HepG2 (cell line): ENCODE data around the gene RRAGB. TPM values are rescaled to one million over a fixed set of nuclear protein-coding genes. Genes with fewer than 3 reads are reported as not detected.
A peak's percentile ranks its signal among the peaks of the same experiment; 100 is the strongest.

Experiments
- ATF1 ChIP-seq: IDR thresholded peaks from 2 replicates; pipeline ENCODE4 v1.6.1; 2016; ENCODE audit warnings: mild to moderate bottlenecking, control low read depth
- HOXA5 ChIP-seq: sonication (generic); formaldehyde crosslinking; IDR thresholded peaks from 2 replicates; pipeline ENCODE4 v1.4.0; 2020; ENCODE audit warnings: missing genetic modification reagents
- KAT8 ChIP-seq: IDR thresholded peaks from 2 replicates; pipeline ENCODE4 v1.6.1; 2016; ENCODE audit warnings: missing genetic modification reagents, missing compliant biosample characterization
- SKI ChIP-seq: fragments of 450-650 bp; IDR thresholded peaks from one replicate; pipeline ENCODE4 v1.6.1; 2018; ENCODE audit warnings: mild to moderate bottlenecking; ENCODE audit not compliant: partially characterized antibody
- TAF1 ChIP-seq: sonication (generic); formaldehyde crosslinking; IDR thresholded peaks from 2 replicates; pipeline ENCODE4 v1.4.0; 2020; ENCODE audit warnings: missing genetic modification reagents
- ZC3H4 ChIP-seq: sonication (generic); formaldehyde crosslinking; IDR thresholded peaks from 2 replicates; pipeline ENCODE4 v1.4.0; 2020; ENCODE audit warnings: missing genetic modification reagents, borderline replicate concordance
- ZFP41 ChIP-seq: sonication (generic); formaldehyde crosslinking; IDR thresholded peaks from 2 replicates; pipeline ENCODE4 v1.4.0; 2020; ENCODE audit warnings: mild to moderate bottlenecking, missing genetic modification reagents, borderline replicate concordance
- ZMYM3 ChIP-seq: sonication (generic); formaldehyde crosslinking; IDR thresholded peaks from 2 replicates; pipeline ENCODE4 v1.5.1; 2020; ENCODE audit warnings: mild to moderate bottlenecking, missing genetic modification reagents
- ZSCAN21 ChIP-seq: sonication (generic); formaldehyde crosslinking; IDR thresholded peaks from 2 replicates; pipeline ENCODE4 v1.8.0; 2022; ENCODE audit warnings: mild to moderate bottlenecking, missing genetic modification reagents, moderate library complexity, borderline replicate concordance
- polyA plus RNA-seq, 8 experiments: library from polyadenylated mRNA; depleted of rRNA in 3 of 8; stranded (reverse) in 7 of 8; unstranded in 1 of 8; fragments of >200 nt; fragmentation: Illumina TruSeq in 4 of 8; extraction: Trizol in 4 of 8; gene quantifications; 2 replicates each; pipeline versions ENCODE4 v1.2.1 to v1.2.3, GENCODE V29; 2011 to 2016; ENCODE audit warnings: low read depth in 4 of 8, missing spikeins in 1 of 8, mixed read lengths in 1 of 8; ENCODE audit not compliant: insufficient read depth in 1 of 8
- total RNA-seq, 5 experiments: library from RNA; depleted of rRNA; stranded (reverse); fragments of >200 nt; fragmentation: Illumina TruSeq; extraction: Trizol; gene quantifications; 2 replicates each; pipeline ENCODE4 v1.2.3, GENCODE V29; 2016; ENCODE audit warnings: low read depth in 1 of 5
- TF ChIP-seq, protein P1 (sequence below): IDR thresholded peaks from 2 replicates; pipeline ENCODE4 v1.6.1; 2016; ENCODE audit warnings: low read depth, missing genetic modification reagents, missing compliant biosample characterization
- TF ChIP-seq, protein P2 (sequence below), 2 experiments: sonication (generic) in 1 of 2; formaldehyde crosslinking in 1 of 2; IDR thresholded peaks; 2 replicates each; pipeline versions ENCODE4 v1.4.0 to v1.6.1; 2018 to 2020; ENCODE audit warnings: missing genetic modification reagents in 2 of 2, borderline replicate concordance in 1 of 2, low read depth in 1 of 2, mild to moderate bottlenecking in 1 of 2, missing biosample characterization in 1 of 2
- TF ChIP-seq, protein P3 (sequence below): sonication (generic); formaldehyde crosslinking; IDR thresholded peaks from 2 replicates; pipeline ENCODE4 v1.4.0; 2020; ENCODE audit warnings: mild to moderate bottlenecking, missing genetic modification reagents
- TF ChIP-seq, protein P4 (sequence below): IDR thresholded peaks from 2 replicates; pipeline ENCODE4 v1.6.1; 2016
- TF ChIP-seq, protein P5 (sequence below): sonication (generic); formaldehyde crosslinking; conservative IDR thresholded peaks from 2 replicates; pipeline ENCODE4 v1.8.0; 2022; ENCODE audit warnings: mild to moderate bottlenecking, moderate library complexity, missing genetic modification reagents

The RRAGB gene
- total and polyA plus RNA-seq, 2 of the 13 experiments (the other 11 are each of a cell fraction or from before 2014, with no cell fraction given) = 12.2 to 19.9 TPM

DNA sequence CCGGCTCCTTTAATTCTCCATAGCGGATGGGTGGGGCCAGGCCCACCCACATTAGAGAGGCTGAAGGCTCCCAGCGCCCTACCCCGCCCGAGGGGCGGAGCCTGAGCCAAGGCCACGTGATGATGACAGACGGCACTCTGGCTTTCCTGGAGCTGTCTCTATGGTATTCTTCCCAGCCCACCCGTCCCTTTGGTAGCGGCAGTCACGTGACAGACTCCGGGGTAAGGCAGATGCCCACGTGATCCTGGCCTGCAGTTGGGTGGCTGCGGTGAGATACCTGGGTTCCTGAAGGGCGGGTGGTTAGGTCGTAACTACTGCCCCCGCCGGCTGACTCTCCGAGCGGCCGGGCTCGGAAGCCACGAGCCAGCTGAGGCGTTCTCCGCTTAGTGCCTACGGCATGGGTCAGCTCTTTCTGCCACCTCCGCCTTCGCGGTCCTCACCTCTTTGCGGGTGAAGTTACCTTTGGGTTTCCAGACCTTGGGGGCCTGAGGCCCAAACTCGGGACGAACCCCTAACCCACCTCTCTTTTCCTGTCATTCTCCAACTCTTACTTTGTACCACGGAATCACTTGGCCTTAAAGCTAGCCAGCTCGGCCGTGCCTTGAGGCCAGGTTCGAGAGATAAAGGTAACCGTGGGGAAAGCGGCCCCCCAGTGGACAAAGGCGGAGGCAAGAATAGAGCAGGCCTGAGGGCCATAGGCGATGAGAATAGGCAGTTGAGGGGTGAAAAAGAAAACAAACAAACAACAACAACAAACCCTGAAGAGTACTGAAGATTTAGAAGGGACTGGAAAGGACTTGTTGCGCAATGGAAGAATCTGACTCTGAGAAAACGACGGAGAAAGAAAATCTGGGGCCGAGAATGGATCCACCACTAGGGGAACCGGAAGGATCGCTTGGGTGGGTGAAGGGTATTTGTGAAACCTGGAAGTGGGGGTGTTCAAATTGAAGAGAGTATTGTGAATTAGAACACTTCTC, at the start of gene RRAGB (continued):
- TF ChIP-seq, protein P1, sequence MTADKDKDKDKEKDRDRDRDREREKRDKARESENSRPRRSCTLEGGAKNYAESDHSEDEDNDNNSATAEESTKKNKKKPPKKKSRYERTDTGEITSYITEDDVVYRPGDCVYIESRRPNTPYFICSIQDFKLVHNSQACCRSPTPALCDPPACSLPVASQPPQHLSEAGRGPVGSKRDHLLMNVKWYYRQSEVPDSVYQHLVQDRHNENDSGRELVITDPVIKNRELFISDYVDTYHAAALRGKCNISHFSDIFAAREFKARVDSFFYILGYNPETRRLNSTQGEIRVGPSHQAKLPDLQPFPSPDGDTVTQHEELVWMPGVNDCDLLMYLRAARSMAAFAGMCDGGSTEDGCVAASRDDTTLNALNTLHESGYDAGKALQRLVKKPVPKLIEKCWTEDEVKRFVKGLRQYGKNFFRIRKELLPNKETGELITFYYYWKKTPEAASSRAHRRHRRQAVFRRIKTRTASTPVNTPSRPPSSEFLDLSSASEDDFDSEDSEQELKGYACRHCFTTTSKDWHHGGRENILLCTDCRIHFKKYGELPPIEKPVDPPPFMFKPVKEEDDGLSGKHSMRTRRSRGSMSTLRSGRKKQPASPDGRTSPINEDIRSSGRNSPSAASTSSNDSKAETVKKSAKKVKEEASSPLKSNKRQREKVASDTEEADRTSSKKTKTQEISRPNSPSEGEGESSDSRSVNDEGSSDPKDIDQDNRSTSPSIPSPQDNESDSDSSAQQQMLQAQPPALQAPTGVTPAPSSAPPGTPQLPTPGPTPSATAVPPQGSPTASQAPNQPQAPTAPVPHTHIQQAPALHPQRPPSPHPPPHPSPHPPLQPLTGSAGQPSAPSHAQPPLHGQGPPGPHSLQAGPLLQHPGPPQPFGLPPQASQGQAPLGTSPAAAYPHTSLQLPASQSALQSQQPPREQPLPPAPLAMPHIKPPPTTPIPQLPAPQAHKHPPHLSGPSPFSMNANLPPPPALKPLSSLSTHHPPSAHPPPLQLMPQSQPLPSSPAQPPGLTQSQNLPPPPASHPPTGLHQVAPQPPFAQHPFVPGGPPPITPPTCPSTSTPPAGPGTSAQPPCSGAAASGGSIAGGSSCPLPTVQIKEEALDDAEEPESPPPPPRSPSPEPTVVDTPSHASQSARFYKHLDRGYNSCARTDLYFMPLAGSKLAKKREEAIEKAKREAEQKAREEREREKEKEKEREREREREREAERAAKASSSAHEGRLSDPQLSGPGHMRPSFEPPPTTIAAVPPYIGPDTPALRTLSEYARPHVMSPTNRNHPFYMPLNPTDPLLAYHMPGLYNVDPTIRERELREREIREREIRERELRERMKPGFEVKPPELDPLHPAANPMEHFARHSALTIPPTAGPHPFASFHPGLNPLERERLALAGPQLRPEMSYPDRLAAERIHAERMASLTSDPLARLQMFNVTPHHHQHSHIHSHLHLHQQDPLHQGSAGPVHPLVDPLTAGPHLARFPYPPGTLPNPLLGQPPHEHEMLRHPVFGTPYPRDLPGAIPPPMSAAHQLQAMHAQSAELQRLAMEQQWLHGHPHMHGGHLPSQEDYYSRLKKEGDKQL (CRISPR knock-in tag) = no peak
- TF ChIP-seq ATF1 (no peak), ZMYM3 (CRISPR knock-in tag) (no peak), ZFP41 (no peak), SKI (no peak), KAT8 (peak; percentile 69), TAF1 (CRISPR knock-in tag) (no peak), ZC3H4 (CRISPR knock-in tag) (no peak), ZSCAN21 (CRISPR knock-in tag) (no peak), HOXA5 (CRISPR knock-in tag) (no peak)
- TF ChIP-seq, protein P2, sequence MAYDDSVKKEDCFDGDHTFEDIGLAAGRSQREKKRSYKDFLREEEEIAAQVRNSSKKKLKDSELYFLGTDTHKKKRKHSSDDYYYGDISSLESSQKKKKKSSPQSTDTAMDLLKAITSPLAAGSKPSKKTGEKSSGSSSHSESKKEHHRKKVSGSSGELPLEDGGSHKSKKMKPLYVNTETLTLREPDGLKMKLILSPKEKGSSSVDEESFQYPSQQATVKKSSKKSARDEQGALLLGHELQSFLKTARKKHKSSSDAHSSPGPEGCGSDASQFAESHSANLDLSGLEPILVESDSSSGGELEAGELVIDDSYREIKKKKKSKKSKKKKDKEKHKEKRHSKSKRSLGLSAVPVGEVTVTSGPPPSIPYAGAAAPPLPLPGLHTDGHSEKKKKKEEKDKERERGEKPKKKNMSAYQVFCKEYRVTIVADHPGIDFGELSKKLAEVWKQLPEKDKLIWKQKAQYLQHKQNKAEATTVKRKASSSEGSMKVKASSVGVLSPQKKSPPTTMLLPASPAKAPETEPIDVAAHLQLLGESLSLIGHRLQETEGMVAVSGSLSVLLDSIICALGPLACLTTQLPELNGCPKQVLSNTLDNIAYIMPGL (CRISPR knock-in tag; IDR thresholded peaks at IDR 0.05; ENCODE audit: borderline replicate concordance in 1 of 2, low read depth in 1 of 2) = peak; percentile 82 to 86; a peak in 3 of 4 replicates
- TF ChIP-seq, protein P3, sequence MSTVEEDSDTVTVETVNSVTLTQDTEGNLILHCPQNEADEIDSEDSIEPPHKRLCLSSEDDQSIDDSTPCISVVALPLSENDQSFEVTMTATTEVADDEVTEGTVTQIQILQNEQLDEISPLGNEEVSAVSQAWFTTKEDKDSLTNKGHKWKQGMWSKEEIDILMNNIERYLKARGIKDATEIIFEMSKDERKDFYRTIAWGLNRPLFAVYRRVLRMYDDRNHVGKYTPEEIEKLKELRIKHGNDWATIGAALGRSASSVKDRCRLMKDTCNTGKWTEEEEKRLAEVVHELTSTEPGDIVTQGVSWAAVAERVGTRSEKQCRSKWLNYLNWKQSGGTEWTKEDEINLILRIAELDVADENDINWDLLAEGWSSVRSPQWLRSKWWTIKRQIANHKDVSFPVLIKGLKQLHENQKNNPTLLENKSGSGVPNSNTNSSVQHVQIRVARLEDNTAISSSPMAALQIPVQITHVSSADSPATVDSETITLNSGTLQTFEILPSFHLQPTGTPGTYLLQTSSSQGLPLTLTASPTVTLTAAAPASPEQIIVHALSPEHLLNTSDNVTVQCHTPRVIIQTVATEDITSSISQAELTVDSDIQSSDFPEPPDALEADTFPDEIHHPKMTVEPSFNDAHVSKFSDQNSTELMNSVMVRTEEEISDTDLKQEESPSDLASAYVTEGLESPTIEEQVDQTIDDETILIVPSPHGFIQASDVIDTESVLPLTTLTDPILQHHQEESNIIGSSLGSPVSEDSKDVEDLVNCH (CRISPR knock-in tag) = no peak
- TF ChIP-seq, protein P4, sequence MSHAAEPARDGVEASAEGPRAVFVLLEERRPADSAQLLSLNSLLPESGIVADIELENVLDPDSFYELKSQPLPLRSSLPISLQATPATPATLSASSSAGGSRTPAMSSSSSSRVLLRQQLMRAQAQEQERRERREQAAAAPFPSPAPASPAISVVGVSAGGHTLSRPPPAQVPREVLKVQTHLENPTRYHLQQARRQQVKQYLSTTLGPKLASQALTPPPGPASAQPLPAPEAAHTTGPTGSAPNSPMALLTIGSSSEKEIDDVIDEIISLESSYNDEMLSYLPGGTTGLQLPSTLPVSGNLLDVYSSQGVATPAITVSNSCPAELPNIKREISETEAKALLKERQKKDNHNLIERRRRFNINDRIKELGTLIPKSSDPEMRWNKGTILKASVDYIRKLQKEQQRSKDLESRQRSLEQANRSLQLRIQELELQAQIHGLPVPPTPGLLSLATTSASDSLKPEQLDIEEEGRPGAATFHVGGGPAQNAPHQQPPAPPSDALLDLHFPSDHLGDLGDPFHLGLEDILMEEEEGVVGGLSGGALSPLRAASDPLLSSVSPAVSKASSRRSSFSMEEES (CRISPR knock-in tag) = peak; percentile 66
- TF ChIP-seq, protein P5, sequence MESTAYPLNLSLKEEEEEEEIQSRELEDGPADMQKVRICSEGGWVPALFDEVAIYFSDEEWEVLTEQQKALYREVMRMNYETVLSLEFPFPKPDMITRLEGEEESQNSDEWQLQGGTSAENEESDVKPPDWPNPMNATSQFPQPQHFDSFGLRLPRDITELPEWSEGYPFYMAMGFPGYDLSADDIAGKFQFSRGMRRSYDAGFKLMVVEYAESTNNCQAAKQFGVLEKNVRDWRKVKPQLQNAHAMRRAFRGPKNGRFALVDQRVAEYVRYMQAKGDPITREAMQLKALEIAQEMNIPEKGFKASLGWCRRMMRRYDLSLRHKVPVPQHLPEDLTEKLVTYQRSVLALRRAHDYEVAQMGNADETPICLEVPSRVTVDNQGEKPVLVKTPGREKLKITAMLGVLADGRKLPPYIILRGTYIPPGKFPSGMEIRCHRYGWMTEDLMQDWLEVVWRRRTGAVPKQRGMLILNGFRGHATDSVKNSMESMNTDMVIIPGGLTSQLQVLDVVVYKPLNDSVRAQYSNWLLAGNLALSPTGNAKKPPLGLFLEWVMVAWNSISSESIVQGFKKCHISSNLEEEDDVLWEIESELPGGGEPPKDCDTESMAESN (CRISPR knock-in tag) = no peak
